ENCODE data around the gene RABEP2. TPM values are rescaled to one million over a fixed set of nuclear protein-coding genes. Genes with fewer than 3 reads are reported as not detected.

RABEP2 gene
- total and polyA plus RNA-seq, 9 of the 15 experiments (the other 6 are each of a cell fraction or from before 2014, with no cell fraction given): 0.15 to 13.4 (median 3.5) TPM

DNA sequence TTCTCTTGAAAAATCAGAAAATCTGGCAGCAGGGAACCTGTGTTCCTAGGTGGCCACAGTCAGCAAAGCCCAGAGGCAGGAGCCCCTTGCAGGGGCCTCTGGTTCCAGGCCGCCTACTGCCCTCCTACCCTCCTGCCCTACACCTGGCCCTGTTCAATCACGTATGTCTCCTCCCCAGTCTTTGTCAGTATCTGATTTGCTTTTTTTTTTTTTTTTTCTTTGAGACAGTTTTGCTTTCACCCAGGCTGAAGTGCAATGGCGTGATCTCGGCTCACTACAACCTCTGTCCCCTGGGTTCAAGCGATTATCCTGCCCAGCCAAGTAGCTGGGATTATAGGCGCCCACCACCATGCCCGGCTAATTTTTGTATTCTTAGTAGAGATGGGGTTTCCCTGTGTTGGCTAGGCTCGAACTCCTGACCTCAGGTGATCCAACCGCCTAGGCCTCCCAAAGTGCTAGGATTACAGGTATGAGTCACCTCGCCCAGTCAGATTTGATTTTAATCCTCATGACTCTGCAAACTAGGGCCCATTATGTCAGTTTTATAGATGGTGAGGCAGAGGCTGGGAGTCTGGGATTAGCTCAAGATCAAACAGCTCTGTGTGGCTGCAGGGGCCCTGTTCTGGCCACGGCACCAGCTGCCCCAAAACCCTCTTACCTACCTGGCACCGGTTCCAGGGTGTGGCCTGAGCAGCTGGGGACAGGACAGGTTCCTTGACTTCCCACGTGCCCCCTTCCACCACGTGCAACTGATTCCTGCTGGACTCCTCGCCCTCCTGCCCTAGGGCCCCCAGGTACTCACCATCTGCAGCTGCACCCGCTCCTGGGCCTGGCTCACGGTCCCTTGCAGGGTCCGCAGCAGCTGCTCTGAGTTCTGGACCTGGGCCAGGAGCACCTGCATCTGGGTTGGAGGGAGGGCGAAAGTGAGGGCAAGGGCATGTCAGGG lies 14.7 kb downstream of the RABEP2 start:
- peaks cover 4% of the 10 kb centered on the region for H3K9me1 ChIP-seq (ENCODE audit: control insufficient read depth, insufficient read depth, low read length)
- in situ Hi-C loops (cut with MboI): no loop called here
- ChIA-PET POLR2A (interaction anchor here (0.6 kb wide), 1 partner anchor 998 kb away, joined by 4 read pairs; no protein-coding TSS in a partner anchor), CTCF (ENCODE audit: low intra/inter-chr PET ratio) (no interaction called here)
- H3K9me3 ChIP-seq (replicated peaks; ENCODE audit: control insufficient read depth, insufficient read depth, low read depth, low read length): no peaks in the 10 kb centered on the region
- no peak overlapping the region for H2AFZ ChIP-seq (ENCODE audit: low read depth, low read length)
- H4K20me1 ChIP-seq (replicated peaks; ENCODE audit: control insufficient read depth, insufficient read depth, low read length): no peaks in the 10 kb centered on the region
- intact Hi-C loops (cut with micrococcal nuclease): no loop called here
- DNase-seq (ENCODE audit: extremely low read depth in 1 of 4, low spot score in 3 of 4) (peak in 1 of 4 experiments; percentile 16), FAIRE-seq (peak; percentile 29), ATAC-seq (peak; percentile 40; the same call in 2 of the 3 replicates)
- H3K79me2 ChIP-seq (ENCODE audit: control insufficient read depth, insufficient read depth, low read length): no peaks in the 10 kb centered on the region
- H3K27ac ChIP-seq (ENCODE audit: extremely low read depth, low read depth, low read length): no peak overlapping the region
- H3K4me3 ChIP-seq: no peak overlapping the region
- WGBS (ENCODE audit: insufficient coverage, low coverage, missing lambda C conversion rate): 59% methylated on average over 15 of the region's 19 CpGs
- peak overlapping the region in 1 of 2 experiments; percentile 83; a peak in 2 of 4 replicates for H3K9ac ChIP-seq (ENCODE audit: insufficient read depth in 1 of 2, low read depth in 2 of 2, low read length in 2 of 2)
- no peaks in the 10 kb centered on the region for H3K27me3 ChIP-seq (ENCODE audit: control insufficient read depth in 2 of 2, insufficient read depth in 2 of 2, low read length in 2 of 2)
- BruUV-seq (replicated peaks): no TSS peak
- H3K36me3 ChIP-seq (ENCODE audit: control insufficient read depth, insufficient read depth, low read length): no peaks in the 10 kb centered on the region
- peaks cover 0 to 26% of the 10 kb centered on the region in 2 experiments; a peak in 2 of 5 replicates for H3K4me1 ChIP-seq (replicated peaks in 1 of 2; ENCODE audit: control insufficient read depth in 2 of 2, insufficient read depth in 2 of 2, low read length in 2 of 2)
- no peak overlapping the region for H3K4me2 ChIP-seq (ENCODE audit: insufficient read depth, low read length)
- TF ChIP-seq ZNF133 (CRISPR knock-in tag; IDR thresholded peaks at IDR 0.05) (no peak), JUNB (CRISPR knock-in tag; conservative IDR thresholded peaks at IDR 0.05) (no peak), ZNF217 (CRISPR knock-in tag; IDR thresholded peaks at IDR 0.05) (no peak), KDM1A (IDR thresholded peaks at IDR 0.05) (peak; percentile 82 to 87), DIDO1 (tag; IDR thresholded peaks at IDR 0.05; ENCODE audit: low read depth) (no peak), ZNF24 (IDR thresholded peaks at IDR 0.05) (no peak), JUND (IDR thresholded peaks at IDR 0.05; ENCODE audit: borderline replicate concordance, low read depth, low read length) (peak; percentile 69), JUND (tag; IDR thresholded peaks at IDR 0.05; ENCODE audit: borderline replicate concordance, low read depth, low read length) (peak; percentile 50; the same call in 1 of the 3 replicates), RBM39 (optimal IDR thresholded peaks at IDR 0.05; ENCODE audit: low read depth, low read length) (no peak), NR2C1 (IDR thresholded peaks at IDR 0.05) (no peak), NR2C1 (tag; IDR thresholded peaks at IDR 0.05) (no peak), ZNF212 (CRISPR knock-in tag; IDR thresholded peaks at IDR 0.05) (no peak), CCNT2 (IDR thresholded peaks at IDR 0.05; ENCODE audit: borderline replicate concordance, extremely low read depth, insufficient read length, low read depth, low read length) (no peak), HDAC2 (IDR thresholded peaks at IDR 0.05) (0 out of 2 replicates have a peak, but pooled peaks have one; percentile 30), CBX5 (IDR thresholded peaks at IDR 0.05; ENCODE audit: borderline replicate concordance, low read depth) (no peak), NFRKB (IDR thresholded peaks at IDR 0.05; ENCODE audit: low read depth) (no peak), ZNF274 (IDR thresholded peaks at IDR 0.05; ENCODE audit: borderline replicate concordance, low read depth, low read length) (no peak)
- TF ChIP-seq, protein P1, sequence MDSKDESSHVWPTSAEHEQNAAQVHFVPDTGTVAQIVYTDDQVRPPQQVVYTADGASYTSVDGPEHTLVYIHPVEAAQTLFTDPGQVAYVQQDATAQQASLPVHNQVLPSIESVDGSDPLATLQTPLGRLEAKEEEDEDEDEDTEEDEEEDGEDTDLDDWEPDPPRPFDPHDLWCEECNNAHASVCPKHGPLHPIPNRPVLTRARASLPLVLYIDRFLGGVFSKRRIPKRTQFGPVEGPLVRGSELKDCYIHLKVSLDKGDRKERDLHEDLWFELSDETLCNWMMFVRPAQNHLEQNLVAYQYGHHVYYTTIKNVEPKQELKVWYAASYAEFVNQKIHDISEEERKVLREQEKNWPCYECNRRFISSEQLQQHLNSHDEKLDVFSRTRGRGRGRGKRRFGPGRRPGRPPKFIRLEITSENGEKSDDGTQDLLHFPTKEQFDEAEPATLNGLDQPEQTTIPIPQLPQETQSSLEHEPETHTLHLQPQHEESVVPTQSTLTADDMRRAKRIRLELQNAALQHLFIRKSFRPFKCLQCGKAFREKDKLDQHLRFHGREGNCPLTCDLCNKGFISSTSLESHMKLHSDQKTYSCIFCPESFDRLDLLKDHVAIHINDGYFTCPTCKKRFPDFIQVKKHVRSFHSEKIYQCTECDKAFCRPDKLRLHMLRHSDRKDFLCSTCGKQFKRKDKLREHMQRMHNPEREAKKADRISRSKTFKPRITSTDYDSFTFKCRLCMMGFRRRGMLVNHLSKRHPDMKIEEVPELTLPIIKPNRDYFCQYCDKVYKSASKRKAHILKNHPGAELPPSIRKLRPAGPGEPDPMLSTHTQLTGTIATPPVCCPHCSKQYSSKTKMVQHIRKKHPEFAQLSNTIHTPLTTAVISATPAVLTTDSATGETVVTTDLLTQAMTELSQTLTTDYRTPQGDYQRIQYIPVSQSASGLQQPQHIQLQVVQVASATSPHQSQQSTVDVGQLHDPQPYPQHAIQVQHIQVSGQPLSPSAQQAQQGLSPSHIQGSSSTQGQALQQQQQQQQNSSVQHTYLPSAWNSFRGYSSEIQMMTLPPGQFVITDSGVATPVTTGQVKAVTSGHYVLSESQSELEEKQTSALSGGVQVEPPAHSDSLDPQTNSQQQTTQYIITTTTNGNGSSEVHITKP (IDR thresholded peaks at IDR 0.05; ENCODE audit: partially characterized antibody): no peak
- TF ChIP-seq, protein P2, sequence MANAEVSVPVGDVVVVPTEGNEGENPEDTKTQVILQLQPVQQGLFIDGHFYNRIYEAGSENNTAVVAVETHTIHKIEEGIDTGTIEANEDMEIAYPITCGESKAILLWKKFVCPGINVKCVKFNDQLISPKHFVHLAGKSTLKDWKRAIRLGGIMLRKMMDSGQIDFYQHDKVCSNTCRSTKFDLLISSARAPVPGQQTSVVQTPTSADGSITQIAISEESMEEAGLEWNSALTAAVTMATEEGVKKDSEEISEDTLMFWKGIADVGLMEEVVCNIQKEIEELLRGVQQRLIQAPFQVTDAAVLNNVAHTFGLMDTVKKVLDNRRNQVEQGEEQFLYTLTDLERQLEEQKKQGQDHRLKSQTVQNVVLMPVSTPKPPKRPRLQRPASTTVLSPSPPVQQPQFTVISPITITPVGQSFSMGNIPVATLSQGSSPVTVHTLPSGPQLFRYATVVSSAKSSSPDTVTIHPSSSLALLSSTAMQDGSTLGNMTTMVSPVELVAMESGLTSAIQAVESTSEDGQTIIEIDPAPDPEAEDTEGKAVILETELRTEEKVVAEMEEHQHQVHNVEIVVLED (CRISPR knock-in tag; IDR thresholded peaks at IDR 0.05): no peak
